Tibial nerve (tissue), 4 donors: ENCODE results near the gene ANKRD11. TPM values are rescaled to one million over a fixed set of nuclear protein-coding genes. Genes with fewer than 3 reads are reported as not detected.

Experiments used
- DNase-seq, 2 donors: peaks; one replicate each; pipeline ENCODE4 v3.0.0-alpha.2; 2019; ENCODE audit warnings: low spot score in 2 of 2
- H3K27ac ChIP-seq, 4 donors: fragments of 200-600 bp; sonication (generic) in 3 of 4; one replicate each; pipeline ENCODE4 v1.5.1; 2017 to 2019; ENCODE audit warnings: mild to moderate bottlenecking in 1 of 4
- H3K27me3 ChIP-seq, 2 donors: fragments of 200-600 bp; sonication (generic) in 1 of 2; one replicate each; pipeline versions ENCODE4 v1.5.1 to v1.6.0; 2017 to 2019
- H3K36me3 ChIP-seq, 3 donors: fragments of 200-600 bp; sonication (generic); one replicate each; pipeline ENCODE4 v1.5.1; 2018 to 2019
- H3K4me1 ChIP-seq, 4 donors: fragments of 200-600 bp; sonication (generic) in 3 of 4; one replicate each; pipeline ENCODE4 v1.5.1; 2017 to 2019
- H3K4me3 ChIP-seq, 4 donors: fragments of 200-600 bp; sonication (generic) in 3 of 4; one replicate each; pipeline ENCODE4 v1.5.1; 2017 to 2019; ENCODE audit warnings: mild to moderate bottlenecking in 1 of 4, moderate library complexity in 1 of 4
- H3K9me3 ChIP-seq, 4 donors: fragments of 200-600 bp; sonication (generic) in 3 of 4; one replicate each; pipeline ENCODE4 v1.5.1; 2017 to 2019
- EP300 ChIP-seq, 2 donors: sonication (generic); formaldehyde crosslinking; IDR thresholded peaks; one replicate each; pipeline ENCODE4 v1.6.1; 2017; ENCODE audit warnings: antibody characterized with exemption in 2 of 2, mild to moderate bottlenecking in 1 of 2
- POLR2A ChIP-seq, 2 donors: fragments of 450-650 bp; IDR thresholded peaks; one replicate each; pipeline ENCODE4 v1.6.1; 2017; ENCODE audit warnings: antibody characterized with exemption in 2 of 2, mild to moderate bottlenecking in 2 of 2, moderate library complexity in 2 of 2
- WGBS, 2 donors: methylation state at CpG; one replicate each; pipeline ENCODE4 v1.1.5; 2018; 5-methylcytosine and 5-hydroxymethylcytosine counted together
- total RNA-seq, 4 donors: library from RNA; depleted of rRNA; stranded (reverse); fragments of >200 nt; gene quantifications; one replicate each; pipeline ENCODE4 v1.1.0, GENCODE V29; 2016
- TF ChIP-seq, protein P1 (sequence below), 5 experiments: fragments of 200-600 bp in 3 of 5; fragments of 450-650 bp in 2 of 5; sonication (generic) in 3 of 5; IDR thresholded peaks; one replicate each; pipeline ENCODE4 v1.5.1; 2016 to 2019; ENCODE audit warnings: antibody characterized with exemption in 5 of 5, mild to moderate bottlenecking in 3 of 5, moderate library complexity in 2 of 5

The ANKRD11 gene
- total RNA-seq, 4 donors from 2014 or later, result 104 to 177 (median 112) TPM

DNA sequence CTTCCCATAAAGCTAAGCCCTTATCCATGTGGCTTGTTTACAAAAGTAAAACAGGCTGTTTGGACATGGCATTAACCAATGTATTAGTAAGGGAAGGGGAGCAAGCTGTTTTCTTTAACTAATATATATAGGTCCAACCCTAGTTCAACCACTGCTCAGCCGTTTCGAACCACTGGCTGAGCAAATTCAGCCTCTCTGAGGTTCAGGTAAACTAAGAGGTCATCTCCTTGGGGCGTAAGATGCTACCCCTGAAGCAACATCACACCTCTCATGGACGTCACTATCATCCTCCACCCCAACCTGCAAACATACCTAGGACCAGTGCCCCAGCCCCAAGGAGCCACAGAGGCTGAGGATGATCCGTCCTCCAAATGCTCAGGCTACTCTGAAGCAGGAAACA lies 45.2 kb downstream of the ANKRD11 start:
- Histone ChIP-seq H3K4me3 (no peak overlapping the region), H3K27ac (no peak overlapping the region), H3K36me3 (no peaks in the 10 kb centered on the region), H3K27me3 (no peaks in the 10 kb centered on the region), H3K4me1 (peaks cover 0 to 86% (median 68%) of the 10 kb centered on the region in 4 donors), H3K9me3 (no peaks in the 10 kb centered on the region)
- no peak for DNase-seq
- 88 to 89% methylated on average over 5 of the region's 5 CpGs for WGBS, 2 donors
- TF ChIP-seq, protein P1, sequence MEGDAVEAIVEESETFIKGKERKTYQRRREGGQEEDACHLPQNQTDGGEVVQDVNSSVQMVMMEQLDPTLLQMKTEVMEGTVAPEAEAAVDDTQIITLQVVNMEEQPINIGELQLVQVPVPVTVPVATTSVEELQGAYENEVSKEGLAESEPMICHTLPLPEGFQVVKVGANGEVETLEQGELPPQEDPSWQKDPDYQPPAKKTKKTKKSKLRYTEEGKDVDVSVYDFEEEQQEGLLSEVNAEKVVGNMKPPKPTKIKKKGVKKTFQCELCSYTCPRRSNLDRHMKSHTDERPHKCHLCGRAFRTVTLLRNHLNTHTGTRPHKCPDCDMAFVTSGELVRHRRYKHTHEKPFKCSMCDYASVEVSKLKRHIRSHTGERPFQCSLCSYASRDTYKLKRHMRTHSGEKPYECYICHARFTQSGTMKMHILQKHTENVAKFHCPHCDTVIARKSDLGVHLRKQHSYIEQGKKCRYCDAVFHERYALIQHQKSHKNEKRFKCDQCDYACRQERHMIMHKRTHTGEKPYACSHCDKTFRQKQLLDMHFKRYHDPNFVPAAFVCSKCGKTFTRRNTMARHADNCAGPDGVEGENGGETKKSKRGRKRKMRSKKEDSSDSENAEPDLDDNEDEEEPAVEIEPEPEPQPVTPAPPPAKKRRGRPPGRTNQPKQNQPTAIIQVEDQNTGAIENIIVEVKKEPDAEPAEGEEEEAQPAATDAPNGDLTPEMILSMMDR (IDR thresholded peaks at IDR 0.05), result no peak
- TF ChIP-seq EP300 (IDR thresholded peaks at IDR 0.05) (no peak), POLR2A (IDR thresholded peaks at IDR 0.05) (no peak)

- Histone ChIP-seq H3K36me3 (no peaks in the 10 kb centered on the region), H3K4me3 (no peak overlapping the region), H3K9me3 (no peaks in the 10 kb centered on the region), H3K4me1 (peaks cover 0 to 86% (median 67%) of the 10 kb centered on the region in 4 donors), H3K27me3 (no peaks in the 10 kb centered on the region), H3K27ac (no peak overlapping the region)
- DNase-seq, result no peak
- TF ChIP-seq, protein P1 (IDR thresholded peaks at IDR 0.05), result no peak
- no peak for TF ChIP-seq EP300 (IDR thresholded peaks at IDR 0.05)
- no peak for TF ChIP-seq POLR2A (IDR thresholded peaks at IDR 0.05)
- 38% methylated on average over 3 of the region's 3 CpGs for WGBS, 2 donors
Measured at GRCh38 chr16:89444728-89445127, 45.6 kb downstream of the ANKRD11 start.

DNA sequence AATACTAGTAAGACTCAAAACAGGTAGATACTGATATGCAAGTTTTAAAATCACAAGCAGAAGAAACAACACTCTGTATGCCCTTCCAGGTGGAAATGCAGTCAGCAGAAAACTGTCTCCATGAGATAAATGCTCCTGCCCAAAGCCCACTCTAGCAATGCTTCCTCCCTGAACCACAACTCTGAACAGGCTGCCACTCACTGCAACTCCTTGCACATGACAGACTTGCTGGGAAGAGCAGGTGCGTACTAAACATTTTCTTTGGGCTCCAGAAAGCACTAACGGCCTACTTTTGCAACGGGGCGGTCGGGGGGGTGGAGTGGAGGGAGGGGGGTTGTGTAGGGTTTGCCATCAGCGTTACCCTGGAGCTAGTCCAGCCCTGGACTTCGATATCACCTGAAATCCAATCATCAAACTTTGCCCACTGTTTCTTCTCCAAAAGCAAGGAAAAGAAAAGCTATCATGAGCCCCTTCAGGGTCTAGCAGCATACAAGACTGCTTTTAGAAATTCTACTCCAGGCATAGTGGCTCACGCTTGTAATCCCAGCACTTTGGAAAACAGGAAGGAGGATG lies 46.1 kb downstream of the ANKRD11 start:
- WGBS, 2 donors, result 43 to 53% methylated on average over 8 of the region's 8 CpGs
- H3K27me3 ChIP-seq, result no peaks in the 10 kb centered on the region
- H3K4me1 ChIP-seq, result peaks cover 0 to 88% (median 70%) of the 10 kb centered on the region in 4 donors
- no peak overlapping the region for H3K27ac ChIP-seq
- no peaks in the 10 kb centered on the region for H3K9me3 ChIP-seq
- TF ChIP-seq, protein P1 (IDR thresholded peaks at IDR 0.05), result no peak
- TF ChIP-seq EP300 (IDR thresholded peaks at IDR 0.05) (no peak), POLR2A (IDR thresholded peaks at IDR 0.05) (no peak)
- no peak for DNase-seq
- H3K36me3 ChIP-seq, result no peaks in the 10 kb centered on the region
- H3K4me3 ChIP-seq, result no peak overlapping the region

GRCh38 chr16:89443727-89444084 lies 46.7 kb downstream of the ANKRD11 start:
- no peaks in the 10 kb centered on the region for H3K9me3 ChIP-seq
- no peaks in the 10 kb centered on the region for H3K36me3 ChIP-seq
- TF ChIP-seq, protein P1 (IDR thresholded peaks at IDR 0.05), result no peak
- TF ChIP-seq POLR2A (IDR thresholded peaks at IDR 0.05) (no peak), EP300 (IDR thresholded peaks at IDR 0.05) (no peak)
- WGBS, 2 donors, result 27 to 37% methylated on average over 8 of the region's 8 CpGs
- H3K27ac ChIP-seq, result no peak overlapping the region
- peaks cover 0 to 92% (median 71%) of the 10 kb centered on the region in 4 donors for H3K4me1 ChIP-seq
- DNase-seq, result no peak
- no peaks in the 10 kb centered on the region for H3K27me3 ChIP-seq
- no peak overlapping the region for H3K4me3 ChIP-seq

GRCh38 chr16:89442990-89443726 lies 47.2 kb downstream of the ANKRD11 start:
- Histone ChIP-seq H3K27me3 (no peaks in the 10 kb centered on the region), H3K36me3 (no peaks in the 10 kb centered on the region), H3K4me1 (peaks cover 0 to 91% (median 71%) of the 10 kb centered on the region in 4 donors), H3K27ac (peak overlapping the region in 2 of 4 donors; percentile 37 to 51), H3K9me3 (no peaks in the 10 kb centered on the region), H3K4me3 (no peak overlapping the region)
- DNase-seq, result no peak
- TF ChIP-seq, protein P1 (IDR thresholded peaks at IDR 0.05), result no peak
- TF ChIP-seq EP300 (IDR thresholded peaks at IDR 0.05) (no peak), POLR2A (IDR thresholded peaks at IDR 0.05) (no peak)
- WGBS, 2 donors, result 38 to 49% methylated on average over 13 of the region's 13 CpGs
